Liver (tissue), 3 donors: ENCODE results near the gene OGG1.

Experiments used
- ATF3 ChIP-seq: IDR thresholded peaks from 2 replicates; pipeline ENCODE4 v1.6.1; 2016; ENCODE audit warnings: antibody characterized with exemption
- CTCF ChIP-seq: fragments of 150-350 bp; IDR thresholded peaks from 2 replicates; pipeline ENCODE4 v1.5.1; 2017; ENCODE audit warnings: improper control_type of control experiment, low read depth, low read length; ENCODE audit not compliant: missing input control
- EGR1 ChIP-seq, 2 donors: IDR thresholded peaks; 2 replicates each; pipeline ENCODE4 v1.6.1; 2016 to 2018; ENCODE audit warnings: antibody characterized with exemption in 2 of 2, low read depth in 2 of 2
- FOXA1 ChIP-seq: IDR thresholded peaks from 2 replicates; pipeline ENCODE4 v1.6.1; 2016; ENCODE audit warnings: antibody characterized with exemption
- JUND ChIP-seq, 2 donors: IDR thresholded peaks; 2 replicates each; pipeline ENCODE4 v1.6.1; 2016; ENCODE audit warnings: antibody characterized with exemption in 2 of 2
- REST ChIP-seq: IDR thresholded peaks from 2 replicates; pipeline ENCODE4 v1.6.1; 2016; ENCODE audit warnings: antibody characterized with exemption, mild to moderate bottlenecking
- SP1 ChIP-seq: IDR thresholded peaks from 2 replicates; pipeline ENCODE4 v1.6.1; 2018; ENCODE audit warnings: antibody characterized with exemption, mild to moderate bottlenecking
- TAF1 ChIP-seq: conservative IDR thresholded peaks from 2 replicates; pipeline ENCODE4 v1.6.1; 2016; ENCODE audit warnings: antibody characterized with exemption, mild to moderate bottlenecking
- YY1 ChIP-seq: IDR thresholded peaks from 2 replicates; pipeline ENCODE4 v1.6.1; 2016; ENCODE audit warnings: antibody characterized with exemption, mild to moderate bottlenecking
- TF ChIP-seq, protein P1 (sequence below): IDR thresholded peaks from 2 replicates; pipeline ENCODE4 v1.6.1; 2016; ENCODE audit warnings: antibody characterized with exemption
- donor health status: healthy.
- donor health status: healthy.

DNA sequence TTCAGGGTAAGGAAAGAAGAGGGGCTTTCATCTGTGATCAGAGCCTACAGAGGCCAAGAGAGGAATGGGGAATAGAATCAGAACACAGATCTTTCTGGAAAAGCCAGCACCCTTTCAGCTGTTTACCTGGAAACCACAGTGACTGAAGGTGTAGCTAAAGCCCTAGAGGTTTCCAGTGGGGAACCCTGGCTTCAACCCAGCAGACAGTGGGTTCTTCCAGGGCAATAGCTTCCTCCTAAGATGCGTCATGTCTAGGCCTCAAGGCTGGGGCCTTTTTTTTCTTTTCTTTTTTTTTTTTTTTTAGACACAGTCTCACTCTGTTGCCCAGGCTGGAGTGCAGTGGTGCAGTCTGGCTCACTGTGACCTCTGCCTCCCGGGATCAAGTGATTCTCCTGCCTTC lies 49.2 kb upstream of the OGG1 start:
- TF ChIP-seq CTCF: no peak
- no peak for TF ChIP-seq SP1
- TF ChIP-seq YY1: no peak
- no peak for TF ChIP-seq JUND (IDR thresholded peaks at IDR 0.05)
- TF ChIP-seq EGR1 (IDR thresholded peaks at IDR 0.05; ENCODE audit: low read depth in 2 of 2): no peak
- TF ChIP-seq, protein P1, sequence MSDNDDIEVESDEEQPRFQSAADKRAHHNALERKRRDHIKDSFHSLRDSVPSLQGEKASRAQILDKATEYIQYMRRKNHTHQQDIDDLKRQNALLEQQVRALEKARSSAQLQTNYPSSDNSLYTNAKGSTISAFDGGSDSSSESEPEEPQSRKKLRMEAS: no peak
- TF ChIP-seq REST: no peak
- TF ChIP-seq FOXA1: no peak
- TF ChIP-seq TAF1: no peak
- TF ChIP-seq ATF3: no peak
